GM21619 (cell line): Measurements from ENCODE around the gene SLA2.
"Not testable (repeated sequence)": the region's sequence is repeated elsewhere in the genome, so short reads cannot be mapped to it uniquely, and the experiment has no call there.

ENCODE experiments used
- ATAC-seq: cut with Tn5 transposase; IDR thresholded peaks from one replicate; pipeline ENCODE4 v1.9.1; 2021; ENCODE audit not compliant: unreplicated experiment

Gene SLA2

DNA sequence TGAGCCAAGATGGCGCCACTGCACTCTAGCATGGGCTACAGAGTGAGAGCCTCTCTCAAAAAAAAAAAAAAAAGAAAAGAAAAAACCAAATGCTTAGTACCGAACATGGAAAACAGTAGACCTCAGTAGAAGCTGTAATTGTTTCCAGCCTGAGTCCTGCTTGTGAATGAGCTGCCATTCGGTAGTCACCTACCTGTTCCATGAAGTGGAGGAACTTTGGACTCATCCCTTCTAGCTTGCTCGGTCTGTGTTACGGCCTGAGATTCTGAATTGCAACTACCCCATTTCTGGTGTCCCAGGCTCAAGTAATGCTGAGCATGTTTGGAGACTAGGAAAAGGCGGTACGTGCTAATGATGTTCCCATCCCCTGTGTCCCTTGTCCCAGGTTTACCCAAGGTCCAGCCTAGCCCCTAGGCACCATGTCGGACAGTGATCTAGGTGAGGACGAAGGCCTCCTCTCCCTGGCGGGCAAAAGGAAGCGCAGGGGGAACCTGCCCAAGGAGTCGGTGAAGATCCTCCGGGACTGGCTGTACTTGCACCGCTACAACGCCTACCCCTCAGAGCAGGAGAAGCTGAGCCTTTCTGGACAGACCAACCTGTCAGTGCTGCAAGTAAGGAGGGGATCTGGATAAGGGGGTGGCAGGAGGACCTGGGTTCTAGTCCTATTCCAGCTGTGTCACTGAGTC lies 67.5 kb downstream of the SLA2 start:
- ATAC-seq = no peak

GRCh38 chr20:36576081-36576445 lies 69.9 kb downstream of the SLA2 start:
- ATAC-seq = no peak

DNA sequence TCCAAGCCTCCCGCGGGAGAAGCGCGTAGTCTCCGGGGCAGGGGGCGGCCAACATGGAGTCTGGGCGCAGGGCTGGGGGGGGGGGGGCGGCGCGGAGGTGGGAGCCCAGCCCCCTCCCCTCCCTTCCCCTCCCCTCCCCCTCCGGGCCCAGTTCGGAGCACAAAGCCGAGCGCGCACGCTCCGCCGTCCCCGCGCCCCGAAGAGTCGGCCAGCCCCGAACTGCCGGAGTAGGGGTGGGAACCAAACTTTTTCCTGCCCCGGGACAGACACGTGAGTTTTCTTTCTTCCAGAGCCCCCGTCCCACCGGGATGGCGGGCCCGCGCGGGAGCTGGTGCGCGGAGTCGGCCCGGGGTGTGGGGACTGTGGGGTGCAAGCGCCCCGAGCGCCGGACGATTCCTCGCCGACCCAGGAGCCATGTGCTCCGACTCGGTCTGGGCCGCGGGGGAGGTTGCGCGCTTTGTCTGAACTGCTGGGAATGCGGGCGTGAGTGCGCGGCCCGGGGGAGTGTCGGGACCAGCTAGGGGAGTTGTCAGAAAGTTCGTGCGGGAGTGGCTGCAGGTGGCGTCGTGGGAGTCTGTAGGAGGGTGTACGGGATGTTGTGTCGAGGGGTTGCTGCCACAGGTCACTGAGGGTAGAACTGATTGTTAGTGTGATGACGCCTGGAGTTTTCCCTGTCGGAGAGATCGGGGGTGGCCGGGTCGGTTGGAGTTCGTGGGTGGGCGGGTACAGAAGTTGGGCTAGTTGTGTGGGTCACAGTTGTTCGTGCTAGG lies 71.4 kb downstream of the SLA2 start:
- ATAC-seq = no peak

GRCh38 chr20:36573798-36574365 lies 72.1 kb downstream of the SLA2 start:
- ATAC-seq = no peak

GRCh38 chr20:36573103-36573797 lies 72.7 kb downstream of the SLA2 start, which contains the start of gene TGIF2:
TSS of gene TGIF2 (plus strand) at chr20:36573597. CDS start at chr20:36578775, 5,178 bp downstream.
- peak; percentile 63 for ATAC-seq

- peak; percentile 13 for ATAC-seq
Measured at GRCh38 chr20:36572701-36573102, 73.3 kb downstream of the SLA2 start.

DNA sequence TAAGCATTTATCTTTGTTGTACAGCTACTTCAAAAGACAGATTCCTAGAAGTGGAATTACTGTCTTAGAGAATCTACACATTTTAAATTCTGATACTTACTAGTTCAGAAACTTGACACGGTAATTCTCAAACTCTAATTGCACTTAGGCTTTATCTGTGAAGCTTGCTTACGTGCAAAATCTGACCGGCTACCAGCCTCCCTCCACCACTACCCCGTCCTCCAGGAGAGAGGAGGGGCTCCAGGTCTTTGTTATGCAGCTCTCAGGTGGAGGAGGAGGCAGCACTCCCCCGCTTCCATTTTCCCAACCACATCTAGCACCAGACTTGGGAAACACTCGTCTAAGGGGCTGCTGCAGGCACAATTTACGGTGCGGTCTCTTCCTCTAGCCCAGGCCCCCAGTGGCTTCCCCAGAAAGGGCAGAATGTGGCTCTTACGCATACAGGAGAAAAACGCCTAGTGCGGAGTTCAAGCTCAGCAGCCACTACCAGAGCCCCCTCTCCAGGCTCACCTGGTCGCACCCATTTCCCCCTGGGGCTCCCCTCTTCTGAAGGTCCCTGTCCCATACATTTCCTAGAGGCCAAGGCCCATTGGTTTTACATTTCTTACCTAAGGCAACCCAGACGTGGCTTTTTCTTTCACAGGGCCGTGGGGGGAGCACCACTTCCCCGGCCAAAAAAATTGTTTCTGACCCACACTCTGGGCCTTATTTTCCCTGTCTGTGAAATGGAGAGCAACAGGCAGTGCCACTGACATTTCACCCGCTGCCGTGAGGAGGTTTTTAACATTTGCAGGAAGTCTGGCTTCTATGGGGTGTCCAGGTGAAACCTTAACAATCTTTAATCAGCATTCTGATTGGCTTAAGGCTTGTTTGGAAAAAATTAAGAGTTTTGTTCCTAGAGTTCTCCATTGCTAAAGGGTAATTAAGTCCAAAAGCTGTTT lies 74.2 kb downstream of the SLA2 start:
- no peak for ATAC-seq

- ATAC-seq = no peak
Measured at GRCh38 chr20:36569847-36570429, 76.1 kb downstream of the SLA2 start.

- no peak for ATAC-seq
Measured at GRCh38 chr20:36565520-36565919, 80.5 kb downstream of the SLA2 start.

DNA sequence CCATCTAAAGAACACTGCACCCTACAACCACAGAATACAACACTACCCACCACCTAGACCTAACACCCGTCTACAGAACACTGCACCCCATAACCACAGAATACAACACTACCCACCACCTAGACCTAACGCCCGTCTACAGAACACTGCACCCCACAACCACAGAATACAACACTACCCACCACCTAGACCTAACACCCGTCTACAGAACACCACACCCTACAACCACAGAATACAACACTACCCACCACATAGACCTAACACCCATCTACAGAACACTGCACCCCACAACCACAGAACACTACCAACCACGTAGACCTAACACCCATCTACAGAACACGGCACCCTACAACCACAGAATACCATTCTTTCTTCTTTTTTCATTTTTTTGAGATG lies 81.3 kb downstream of the SLA2 start:
- not testable (repeated sequence) for ATAC-seq

- ATAC-seq = not testable (repeated sequence)
Measured at GRCh38 chr20:36564078-36564725, 81.8 kb downstream of the SLA2 start.

DNA sequence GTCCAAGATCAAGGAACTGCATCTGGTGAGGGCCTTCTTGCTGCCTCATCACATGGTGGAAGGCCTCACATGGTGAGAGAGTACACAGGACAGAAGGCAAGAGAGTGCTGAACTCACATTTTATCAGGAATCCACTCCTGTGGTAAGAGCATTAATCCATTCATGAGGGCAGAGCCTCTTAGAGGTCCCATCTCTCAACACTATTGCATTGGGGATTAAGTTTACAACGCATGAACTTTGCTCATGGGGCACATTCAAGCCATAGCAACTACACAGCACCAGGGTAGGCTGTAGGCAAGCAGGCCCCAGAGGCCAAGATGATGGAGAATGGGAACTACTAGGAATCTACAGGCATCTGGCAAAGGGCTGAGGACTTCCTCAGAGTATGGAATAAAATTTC lies 82.6 kb downstream of the SLA2 start:
- ATAC-seq = no peak

GRCh38 chr20:36562724-36563123 lies 83.3 kb downstream of the SLA2 start:
- ATAC-seq = no peak
